ENCODE results near the gene ABHD17B.

The ABHD17B gene

GRCh38 chr9:71928376-71928775, 17.4 kb upstream of the ABHD17B start:
- no peak for TF ChIP-seq ZNF274 (IDR thresholded peaks at IDR 0.05; ENCODE audit: low read depth, low read length)
- no peak overlapping the region for H3K4me3 ChIP-seq (ENCODE audit: low read length)

GRCh38 chr9:71925834-71926233, 14.8 kb upstream of the ABHD17B start:
- no peak for TF ChIP-seq ZNF274 (IDR thresholded peaks at IDR 0.05; ENCODE audit: low read depth, low read length)
- no peak overlapping the region for H3K4me3 ChIP-seq (ENCODE audit: low read length)

- TF ChIP-seq ZNF274 (IDR thresholded peaks at IDR 0.05; ENCODE audit: low read depth, low read length), result no peak
- no peak overlapping the region for H3K4me3 ChIP-seq (ENCODE audit: low read length)
Observed at GRCh38 chr9:71924576-71924975, 13.6 kb upstream of the ABHD17B start.

- TF ChIP-seq ZNF274 (IDR thresholded peaks at IDR 0.05; ENCODE audit: low read depth, low read length), result no peak
- H3K4me3 ChIP-seq (ENCODE audit: low read length), result no peak overlapping the region
Observed at GRCh38 chr9:71921190-71921814, 10.3 kb upstream of the ABHD17B start.

- no peak for TF ChIP-seq ZNF274 (IDR thresholded peaks at IDR 0.05; ENCODE audit: low read depth, low read length)
- H3K4me3 ChIP-seq (ENCODE audit: low read length), result no peak overlapping the region
Observed at GRCh38 chr9:71920456-71921189, 9.6 kb upstream of the ABHD17B start.

GRCh38 chr9:71918419-71918818, 7.4 kb upstream of the ABHD17B start:
- H3K4me3 ChIP-seq (ENCODE audit: low read length), result no peak overlapping the region
- no peak for TF ChIP-seq ZNF274 (IDR thresholded peaks at IDR 0.05; ENCODE audit: low read depth, low read length)

- no peak overlapping the region for H3K4me3 ChIP-seq (ENCODE audit: low read length)
- TF ChIP-seq ZNF274 (IDR thresholded peaks at IDR 0.05; ENCODE audit: low read depth, low read length), result no peak
Observed at GRCh38 chr9:71916834-71917534, 6.0 kb upstream of the ABHD17B start.

GRCh38 chr9:71915495-71915894, 4.5 kb upstream of the ABHD17B start:
- no peak overlapping the region for H3K4me3 ChIP-seq (ENCODE audit: low read length)
- TF ChIP-seq ZNF274 (IDR thresholded peaks at IDR 0.05; ENCODE audit: low read depth, low read length), result no peak

GRCh38 chr9:71911908-71912335, 929 bp upstream of the ABHD17B start:
- peak overlapping the region; percentile 93 for H3K4me3 ChIP-seq (ENCODE audit: low read length)
- no peak for TF ChIP-seq ZNF274 (IDR thresholded peaks at IDR 0.05; ENCODE audit: low read depth, low read length)

- H3K4me3 ChIP-seq (ENCODE audit: low read length), result peak overlapping the region; percentile 82
- TF ChIP-seq ZNF274 (IDR thresholded peaks at IDR 0.05; ENCODE audit: low read depth, low read length), result no peak
Observed at GRCh38 chr9:71910650-71911060, 338 bp downstream of the ABHD17B start.

GRCh38 chr9:71909887-71910649, 925 bp downstream of the ABHD17B start:
- H3K4me3 ChIP-seq (ENCODE audit: low read length), result peak overlapping the region; percentile 82
- TF ChIP-seq ZNF274 (IDR thresholded peaks at IDR 0.05; ENCODE audit: low read depth, low read length), result no peak

GRCh38 chr9:71908825-71909224, 2.2 kb downstream of the ABHD17B start:
- TF ChIP-seq ZNF274 (IDR thresholded peaks at IDR 0.05; ENCODE audit: low read depth, low read length), result no peak

GRCh38 chr9:71904076-71904475, 6.9 kb downstream of the ABHD17B start:
- H3K4me3 ChIP-seq (ENCODE audit: low read length), result no peak overlapping the region
- no peak for TF ChIP-seq ZNF274 (IDR thresholded peaks at IDR 0.05; ENCODE audit: low read depth, low read length)

More at GRCh38 chr9:71908825-71909224, 2.2 kb downstream of the ABHD17B start:
- peak overlapping the region; percentile 82; the same call in 1 of the 2 replicates for H3K4me3 ChIP-seq (ENCODE audit: low read length)
